ENCODE data around the gene CROCC2. TPM values are rescaled to one million over a fixed set of nuclear protein-coding genes. Genes with fewer than 3 reads are reported as not detected.

CROCC2 gene
- total RNA-seq, 4 donors from 2014 or later: 0.79 to 2.6 (median 1.8) TPM; not detected in 1

DNA sequence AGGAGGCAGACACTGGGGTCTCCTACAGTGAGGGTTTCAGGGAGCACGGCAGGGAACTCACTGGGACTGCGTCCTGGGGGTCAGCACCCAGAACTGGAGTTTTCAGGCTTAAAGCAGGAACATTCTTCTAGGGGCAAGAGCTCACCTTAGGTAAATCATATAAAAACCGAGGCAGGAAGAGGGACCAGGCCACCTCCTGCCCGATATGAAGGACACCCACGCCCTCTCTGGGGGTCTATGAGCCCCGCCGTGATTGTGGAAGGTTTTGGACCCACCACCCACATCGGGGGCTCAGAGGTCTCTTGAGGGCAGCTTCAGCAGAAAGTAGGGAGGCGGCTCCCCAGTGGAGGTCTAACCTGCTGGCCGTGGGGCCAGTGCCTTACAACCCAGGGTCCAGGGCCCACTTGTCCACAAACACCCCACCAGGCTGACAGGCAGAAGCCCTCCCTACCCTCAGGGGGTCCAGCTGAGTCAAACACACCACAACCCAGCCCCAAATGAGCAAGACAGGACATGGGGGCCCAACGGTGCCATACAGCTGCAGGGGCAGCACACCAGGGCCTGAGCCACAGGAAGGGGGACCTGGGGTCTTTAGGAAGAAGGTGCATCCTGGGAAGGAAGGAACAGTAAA, 25.3 kb downstream of the CROCC2 start:
- Histone ChIP-seq H3K27me3 (no peaks in the 10 kb centered on the region), H3K4me1 (no peaks in the 10 kb centered on the region), H3K27ac (no peak overlapping the region), H3K36me3 (no peaks in the 10 kb centered on the region), H3K4me3 (no peak overlapping the region), H3K9me3 (peaks cover 0 to 5% of the 10 kb centered on the region in 2 donors)
- intact Hi-C loops (cut with DNase I; ENCODE audit: low total_unique reads): no loop called here
- TF ChIP-seq POLR2A (IDR thresholded peaks at IDR 0.05): no peak
- TF ChIP-seq, protein P1, sequence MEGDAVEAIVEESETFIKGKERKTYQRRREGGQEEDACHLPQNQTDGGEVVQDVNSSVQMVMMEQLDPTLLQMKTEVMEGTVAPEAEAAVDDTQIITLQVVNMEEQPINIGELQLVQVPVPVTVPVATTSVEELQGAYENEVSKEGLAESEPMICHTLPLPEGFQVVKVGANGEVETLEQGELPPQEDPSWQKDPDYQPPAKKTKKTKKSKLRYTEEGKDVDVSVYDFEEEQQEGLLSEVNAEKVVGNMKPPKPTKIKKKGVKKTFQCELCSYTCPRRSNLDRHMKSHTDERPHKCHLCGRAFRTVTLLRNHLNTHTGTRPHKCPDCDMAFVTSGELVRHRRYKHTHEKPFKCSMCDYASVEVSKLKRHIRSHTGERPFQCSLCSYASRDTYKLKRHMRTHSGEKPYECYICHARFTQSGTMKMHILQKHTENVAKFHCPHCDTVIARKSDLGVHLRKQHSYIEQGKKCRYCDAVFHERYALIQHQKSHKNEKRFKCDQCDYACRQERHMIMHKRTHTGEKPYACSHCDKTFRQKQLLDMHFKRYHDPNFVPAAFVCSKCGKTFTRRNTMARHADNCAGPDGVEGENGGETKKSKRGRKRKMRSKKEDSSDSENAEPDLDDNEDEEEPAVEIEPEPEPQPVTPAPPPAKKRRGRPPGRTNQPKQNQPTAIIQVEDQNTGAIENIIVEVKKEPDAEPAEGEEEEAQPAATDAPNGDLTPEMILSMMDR (IDR thresholded peaks at IDR 0.05): no peak
- peak in 1 of 2 donors; percentile 5 for DNase-seq

DNA sequence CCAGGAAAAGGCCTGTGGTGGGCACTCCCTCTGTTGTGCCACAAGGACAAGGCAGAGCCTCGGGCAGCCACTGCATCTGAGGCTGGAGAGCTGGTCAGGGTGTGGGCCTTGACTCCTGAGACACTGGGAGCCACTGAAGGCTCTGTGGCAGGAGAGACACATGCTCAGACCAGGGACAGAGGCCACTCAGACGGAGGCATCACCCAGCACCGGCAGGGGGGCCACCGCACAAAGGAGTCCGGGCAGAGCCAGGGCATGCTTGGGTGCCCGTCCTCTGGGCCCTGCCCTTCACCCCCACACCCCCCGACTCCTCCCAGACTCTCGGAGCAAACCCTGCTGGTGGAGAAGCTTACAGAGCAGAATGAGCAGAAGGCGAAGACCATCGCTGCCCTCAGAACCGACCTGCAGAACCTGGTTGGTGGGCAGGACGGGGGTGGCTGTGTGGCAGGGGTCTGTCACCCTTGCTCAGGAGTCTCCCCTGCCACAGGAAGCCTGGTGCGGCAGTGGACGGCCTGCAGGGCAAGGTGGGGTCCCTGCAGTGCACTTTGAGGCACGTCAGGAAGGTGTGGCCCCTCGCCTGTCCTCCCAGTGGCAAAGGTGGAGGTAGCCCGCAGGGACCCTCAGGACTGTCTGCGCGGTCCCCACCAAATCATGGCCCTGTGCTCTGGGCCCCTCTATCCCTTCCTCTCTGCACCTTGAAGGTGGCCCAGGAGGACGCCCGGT, 26.0 kb downstream of the CROCC2 start:
- H3K4me3 ChIP-seq: no peak overlapping the region
- DNase-seq: peak; percentile 9 to 10
- no peaks in the 10 kb centered on the region for H3K4me1 ChIP-seq
- peaks cover 0 to 5% of the 10 kb centered on the region in 2 donors for H3K9me3 ChIP-seq
- TF ChIP-seq, protein P1 (IDR thresholded peaks at IDR 0.05): no peak
- no peak overlapping the region for H3K27ac ChIP-seq
- no peaks in the 10 kb centered on the region for H3K36me3 ChIP-seq
- intact Hi-C loops (cut with DNase I; ENCODE audit: low total_unique reads): no loop called here
- H3K27me3 ChIP-seq: no peaks in the 10 kb centered on the region

DNA sequence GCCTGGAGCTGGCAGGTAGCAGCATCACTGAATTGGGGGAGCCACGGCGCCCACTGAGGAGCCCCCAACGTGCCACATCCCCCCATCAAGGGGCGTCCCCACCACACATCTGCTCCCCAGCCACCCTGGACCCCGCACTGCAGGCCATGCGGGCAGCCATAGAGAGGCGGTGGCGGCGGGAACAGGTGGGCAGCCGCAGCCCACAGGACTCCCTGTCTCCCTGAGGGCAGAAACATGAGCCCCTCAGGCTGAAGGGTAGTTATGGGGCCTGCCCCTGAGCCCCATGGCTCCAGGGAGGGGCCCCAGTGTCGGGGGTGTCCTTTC, 26.6 kb downstream of the CROCC2 start:
- no peak for DNase-seq
- Histone ChIP-seq H3K4me1 (no peaks in the 10 kb centered on the region), H3K36me3 (no peaks in the 10 kb centered on the region), H3K27ac (no peak overlapping the region), H3K9me3 (peaks cover 0 to 5% of the 10 kb centered on the region in 2 donors), H3K27me3 (no peaks in the 10 kb centered on the region), H3K4me3 (no peak overlapping the region)
- intact Hi-C loops (cut with DNase I; ENCODE audit: low total_unique reads): no loop called here
- no peak for TF ChIP-seq POLR2A (IDR thresholded peaks at IDR 0.05)
- TF ChIP-seq, protein P1 (IDR thresholded peaks at IDR 0.05): no peak

DNA sequence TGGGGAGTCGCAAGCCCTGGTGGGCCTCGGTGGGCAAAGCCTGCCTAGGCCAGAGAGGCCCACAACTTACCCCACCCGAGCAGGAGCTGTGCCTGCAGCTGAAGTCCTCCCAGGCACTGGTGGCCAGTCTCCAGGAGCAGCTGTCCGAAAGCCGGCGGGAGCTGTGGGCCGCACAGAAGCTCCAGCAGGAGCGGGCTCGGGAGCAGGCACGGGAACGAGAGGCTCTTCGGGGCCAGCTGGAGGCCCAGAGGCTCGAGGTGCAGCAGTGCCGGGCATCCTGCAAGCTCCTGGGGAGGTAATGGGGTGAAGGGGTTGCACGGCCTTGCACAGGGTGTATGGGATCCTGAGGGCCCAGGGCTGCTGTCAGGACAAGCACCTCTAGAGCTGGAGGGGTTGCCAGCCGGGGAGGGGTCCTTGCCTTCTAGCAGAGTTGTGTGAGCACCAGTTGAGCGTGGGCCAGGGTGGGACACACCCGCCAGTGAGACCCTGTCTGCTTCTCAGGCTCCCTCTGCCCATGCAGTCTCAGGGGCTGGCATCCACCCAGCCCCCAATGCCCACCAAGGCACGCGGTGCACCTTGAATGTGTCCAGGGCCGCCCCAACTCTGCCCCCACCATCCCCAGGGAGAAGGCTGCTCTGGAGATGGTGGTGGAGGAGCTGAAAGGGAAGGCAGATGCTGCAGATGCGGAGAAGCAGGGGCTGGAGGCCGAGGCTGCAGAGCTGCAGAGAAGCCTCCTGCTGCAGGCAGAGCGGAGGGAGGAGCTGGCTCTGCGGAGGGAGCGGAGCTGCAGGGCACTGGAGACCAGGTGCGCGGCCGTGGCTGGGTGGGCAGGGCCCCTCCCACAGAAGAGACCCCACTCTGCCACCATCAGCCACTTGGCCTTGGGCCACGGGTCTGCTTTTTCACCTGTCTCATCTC, 27.2 kb downstream of the CROCC2 start:
- H3K4me3 ChIP-seq: no peak overlapping the region
- no peaks in the 10 kb centered on the region for H3K4me1 ChIP-seq
- no peak for TF ChIP-seq POLR2A (IDR thresholded peaks at IDR 0.05)
- TF ChIP-seq, protein P1 (IDR thresholded peaks at IDR 0.05): no peak
- DNase-seq: peak; percentile 10 to 12
- H3K36me3 ChIP-seq: no peaks in the 10 kb centered on the region
- intact Hi-C loops (cut with DNase I; ENCODE audit: low total_unique reads): no loop called here
- no peaks in the 10 kb centered on the region for H3K27me3 ChIP-seq
- H3K27ac ChIP-seq: no peak overlapping the region
- H3K9me3 ChIP-seq: peaks cover 0 to 2% of the 10 kb centered on the region in 2 donors
